ENCODE measurements around the gene PGGHG. TPM values are rescaled to one million over a fixed set of nuclear protein-coding genes. Genes with fewer than 3 reads are reported as not detected.

Gene PGGHG
- total RNA-seq, result 0.92 TPM

DNA sequence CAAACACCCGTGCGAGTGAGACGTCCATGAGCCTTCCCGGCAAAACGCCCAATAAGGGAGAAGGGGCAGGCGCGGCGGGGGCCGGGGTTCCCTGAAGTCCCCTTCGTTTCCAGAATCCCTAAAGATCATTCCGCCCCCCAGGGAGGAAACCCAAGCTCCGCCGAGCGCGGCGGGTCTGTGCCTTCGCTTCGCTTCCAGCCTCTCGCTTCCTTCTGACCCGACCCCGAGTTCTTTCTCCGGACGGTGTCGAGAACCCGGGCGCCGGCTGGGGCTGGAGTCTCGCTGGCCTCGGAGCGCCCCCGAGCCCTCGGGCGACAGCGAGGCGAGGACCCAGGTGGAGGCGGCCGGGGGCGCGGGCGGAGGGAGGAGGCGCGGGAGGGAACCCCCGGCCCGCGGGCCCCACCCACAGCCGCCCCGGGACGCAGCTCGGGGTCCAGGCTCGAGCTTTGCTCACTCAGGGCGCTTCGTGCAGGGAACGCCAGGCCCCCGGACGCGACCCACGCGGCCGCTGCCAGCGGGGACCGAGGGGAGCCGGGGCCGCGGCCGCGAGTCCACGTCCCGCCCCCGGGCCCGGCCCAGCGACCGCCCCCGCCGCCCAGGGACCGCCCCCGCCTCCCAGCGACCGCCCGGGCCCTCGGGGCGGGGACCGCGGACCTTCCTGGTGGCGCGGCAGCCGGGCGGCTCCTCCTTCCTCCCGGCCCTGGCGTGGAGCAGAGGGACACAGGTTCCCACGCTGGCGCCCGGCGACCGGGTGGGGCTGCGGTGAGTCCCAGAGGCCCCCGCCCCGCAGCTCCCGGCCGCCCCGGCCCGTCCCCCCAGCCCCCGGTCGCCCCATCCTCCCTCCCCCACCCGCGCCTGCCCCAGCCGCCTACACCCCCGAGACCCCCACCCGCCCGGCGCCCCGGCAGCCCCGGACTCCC lies at the start of gene PGGHG:
Gene PGGHG, plus strand, starts transcription at position 649 of the 920 bp plus-strand sequence. CDS start 691 bp downstream, outside the sequence.

GRCh38 chr11:278001-278951 lies 10.7 kb upstream of the PGGHG start, which contains the start of gene NLRP6:
TSS of gene NLRP6 (plus strand) at chr11:278407. CDS start at chr11:278570, 163 bp downstream.

DNA sequence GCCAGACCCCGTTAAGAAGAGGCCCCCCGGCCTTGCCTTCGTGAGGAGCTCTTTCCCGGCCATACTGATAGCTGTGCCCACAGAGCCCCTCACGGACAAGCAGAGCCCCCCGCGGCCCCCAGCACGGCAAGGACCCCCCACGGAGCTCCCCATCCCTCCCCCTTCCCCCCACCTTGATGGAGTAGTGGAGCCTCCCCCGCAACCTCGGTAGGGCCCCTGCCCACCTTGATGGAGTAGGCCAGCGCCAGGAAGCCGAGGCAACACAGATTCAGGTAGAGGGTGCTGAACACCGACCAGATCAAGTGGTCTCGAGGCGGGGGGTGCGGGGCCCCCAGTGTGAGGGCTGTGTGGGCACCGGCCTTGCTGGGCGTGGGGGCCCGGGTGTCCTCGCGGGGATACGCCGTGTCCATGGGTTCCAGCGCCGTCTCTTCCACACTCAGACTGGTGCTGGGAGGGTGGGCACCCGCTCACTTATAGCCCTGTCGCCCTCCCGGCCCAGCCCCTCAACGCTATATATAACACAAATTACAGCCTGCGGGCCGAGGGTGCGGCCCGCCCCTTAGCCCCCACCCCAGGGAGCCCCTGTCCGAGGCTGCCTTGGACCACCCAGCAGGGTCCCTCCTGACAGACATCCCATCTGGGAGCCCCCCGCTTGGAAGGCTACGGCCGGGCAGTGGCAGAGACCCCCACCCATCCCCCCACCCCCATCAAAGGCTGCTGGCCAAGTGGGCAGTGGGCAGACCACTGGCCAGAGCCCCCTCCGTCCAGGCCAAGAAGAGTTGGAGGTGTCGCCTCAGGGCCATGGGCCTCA lies 10.4 kb downstream of the PGGHG start, which contains the start of gene IFITM5:
Gene IFITM5, minus strand, starts transcription at position 446 of the 811 bp plus-strand sequence. Its CDS starts 36 bp downstream, at position 410.

GRCh38 chr11:307766-308708 lies 19.1 kb downstream of the PGGHG start, which contains the start of gene IFITM2:
TSS of gene IFITM2 (plus strand) at chr11:307816. CDS start at chr11:308193, 377 bp downstream.

DNA sequence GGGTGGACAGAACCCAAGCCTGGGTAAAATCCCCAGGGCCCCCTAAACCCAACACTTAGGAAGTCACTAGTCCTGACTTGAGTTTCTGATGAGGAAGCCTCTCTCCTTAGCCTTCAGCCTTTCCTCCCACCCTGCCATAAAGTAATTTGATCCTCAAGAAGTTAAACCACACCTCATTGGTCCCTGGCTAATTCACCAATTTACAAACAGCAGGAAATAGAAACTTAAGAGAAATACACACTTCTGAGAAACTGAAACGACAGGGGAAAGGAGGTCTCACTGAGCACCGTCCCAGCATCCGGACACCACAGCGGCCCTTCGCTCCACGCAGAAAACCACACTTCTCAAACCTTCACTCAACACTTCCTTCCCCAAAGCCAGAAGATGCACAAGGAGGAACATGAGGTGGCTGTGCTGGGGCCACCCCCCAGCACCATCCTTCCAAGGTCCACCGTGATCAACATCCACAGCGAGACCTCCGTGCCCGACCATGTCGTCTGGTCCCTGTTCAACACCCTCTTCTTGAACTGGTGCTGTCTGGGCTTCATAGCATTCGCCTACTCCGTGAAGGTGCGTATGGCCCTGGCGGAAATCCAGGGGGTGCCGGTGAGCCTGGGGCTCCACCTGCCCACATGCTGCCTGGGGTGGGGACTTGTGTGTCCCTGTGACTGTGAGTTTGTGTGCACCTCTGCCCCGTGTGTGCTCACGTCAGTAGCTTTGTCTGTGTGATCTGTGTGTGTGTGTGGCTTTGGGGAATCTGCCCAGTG lies 25.0 kb downstream of the PGGHG start, which contains the start of gene IFITM1:
Gene IFITM1, plus strand, starts transcription at position 254 of the 767 bp plus-strand sequence. Its CDS starts 131 bp downstream, at position 385.

Small RNA genes within 50 kb of the gene (small RNA-seq; reads per million reads assigned to genes)
- not detected for gene AC136475.6

Other genes with a start within 250 kb of the PGGHG start
- not detected for gene SCGB1C1, start 96.0 kb upstream of the PGGHG start, total RNA-seq
- gene BET1L, start 81.7 kb upstream of the PGGHG start, total RNA-seq, result 6.5 TPM
- gene RIC8A, start 81.4 kb upstream of the PGGHG start, total RNA-seq, result 80.7 TPM
- 23.3 TPM for gene SIRT3, start 52.8 kb upstream of the PGGHG start, total RNA-seq
- 93.7 TPM for gene PSMD13, start 52.1 kb upstream of the PGGHG start, total RNA-seq
- not detected for gene NLRP6, start 10.7 kb upstream of the PGGHG start, total RNA-seq
- gene IFITM5, start 10.4 kb downstream of the PGGHG start, total RNA-seq, result not detected
- 1.6 TPM for gene IFITM2, start 18.7 kb downstream of the PGGHG start, total RNA-seq
- gene IFITM1, start 24.9 kb downstream of the PGGHG start, total RNA-seq, result 11.5 TPM
- gene IFITM3, start 31.7 kb downstream of the PGGHG start, total RNA-seq, result 6.0 TPM
- 75.7 TPM for gene B4GALNT4, start 80.4 kb downstream of the PGGHG start, total RNA-seq
- gene PKP3, start 105.1 kb downstream of the PGGHG start, total RNA-seq, result 0.69 TPM
- 7.6 TPM for gene SIGIRR, start 125.9 kb downstream of the PGGHG start, total RNA-seq
- not detected for gene ANO9, start 152.9 kb downstream of the PGGHG start, total RNA-seq
- 28.1 TPM for gene PTDSS2, start 161.2 kb downstream of the PGGHG start, total RNA-seq
- gene RNH1, start 218.1 kb downstream of the PGGHG start, total RNA-seq, result 45.7 TPM
- gene HRAS, start 246.4 kb downstream of the PGGHG start, total RNA-seq, result 71.5 TPM
- 3.5 TPM for gene LRRC56, start 248.4 kb downstream of the PGGHG start, total RNA-seq

Data from diencephalon (tissue), 1 donor.